Colonic mucosa (tissue), 4 donors: Measurements from ENCODE around the gene CCDC197. TPM values are rescaled to one million over a fixed set of nuclear protein-coding genes. Genes with fewer than 3 reads are reported as not detected.

ENCODE experiments used
- DNase-seq: peaks from one replicate; pipeline ENCODE4 v3.0.0-alpha.2; 2020
- H3K27ac ChIP-seq: fragments of 200-600 bp; one replicate; pipeline ENCODE4 v1.8.0; 2021
- H3K27me3 ChIP-seq: fragments of 200-600 bp; one replicate; pipeline ENCODE4 v1.8.0; 2021
- H3K36me3 ChIP-seq: fragments of 200-600 bp; one replicate; pipeline ENCODE4 v1.8.0; 2021
- H3K4me1 ChIP-seq: fragments of 200-600 bp; one replicate; pipeline ENCODE4 v1.8.0; 2021; ENCODE audit warnings: mild to moderate bottlenecking
- H3K4me3 ChIP-seq: fragments of 200-600 bp; one replicate; pipeline ENCODE4 v1.8.0; 2021
- H3K9ac ChIP-seq, 2 donors: one replicate each; pipeline ENCODE4 v1.7.0; 2013; ENCODE audit warnings: control low read depth in 2 of 2, low read depth in 2 of 2, low read length in 2 of 2
- H3K9me3 ChIP-seq: fragments of 200-600 bp; one replicate; pipeline ENCODE4 v1.8.0; 2021
- intact Hi-C: fragments of 100-400 bp; cut with DNase I; formaldehyde crosslinking; loops from one replicate; pipeline ENCODE4 v1.14.1; 2022
- total RNA-seq, 2 donors: library from RNA; stranded (reverse); fragmentation: NEBNext Ultra II Directional in 1 of 2; extraction: Animal tissue kit (Norgen Biotek cat#: 25700) in 1 of 2; gene quantifications; one replicate each; pipeline ENCODE4 v1.2.1, GENCODE V29; 2021
- TF ChIP-seq, protein P1 (sequence below): fragments of 200-600 bp; IDR thresholded peaks from one replicate; pipeline ENCODE4 v1.8.0; 2022; ENCODE audit warnings: antibody characterized with exemption, mild to moderate bottlenecking
- donor health status: healthy.
- donor health status: DM: no; HTN: no; CAD: no.
- donor health status: DM: no; HTN: no; CAD: no.

CCDC197 gene
- total RNA-seq, 2 donors from 2014 or later = not detected

DNA sequence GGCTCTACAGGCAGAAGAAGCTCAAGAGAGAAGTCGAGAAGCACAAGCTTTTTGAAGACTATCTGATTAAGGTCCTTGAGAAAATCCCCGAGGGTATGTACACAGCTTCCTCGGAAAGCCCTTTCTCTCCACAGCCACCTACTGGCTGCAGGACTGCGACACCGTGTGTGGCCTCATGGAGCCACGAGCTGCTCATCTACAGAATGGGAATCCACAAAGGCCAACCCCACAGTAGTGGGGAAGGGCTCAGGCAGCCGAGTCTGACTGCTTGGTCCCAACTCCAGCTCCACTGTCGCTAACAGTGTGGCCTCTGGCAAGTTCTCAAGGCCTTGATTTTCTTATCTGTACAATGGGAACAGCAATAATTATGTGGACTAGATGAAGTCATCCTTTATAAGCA, 2.5 kb downstream of the CCDC197 start:
- no peaks in the 10 kb centered on the region for H3K27me3 ChIP-seq
- H3K9ac ChIP-seq = no peak overlapping the region
- no peaks in the 10 kb centered on the region for H3K9me3 ChIP-seq
- intact Hi-C loops = no loop called here
- no peak overlapping the region for H3K4me3 ChIP-seq
- no peaks in the 10 kb centered on the region for H3K36me3 ChIP-seq
- H3K4me1 ChIP-seq = no peaks in the 10 kb centered on the region
- TF ChIP-seq, protein P1, sequence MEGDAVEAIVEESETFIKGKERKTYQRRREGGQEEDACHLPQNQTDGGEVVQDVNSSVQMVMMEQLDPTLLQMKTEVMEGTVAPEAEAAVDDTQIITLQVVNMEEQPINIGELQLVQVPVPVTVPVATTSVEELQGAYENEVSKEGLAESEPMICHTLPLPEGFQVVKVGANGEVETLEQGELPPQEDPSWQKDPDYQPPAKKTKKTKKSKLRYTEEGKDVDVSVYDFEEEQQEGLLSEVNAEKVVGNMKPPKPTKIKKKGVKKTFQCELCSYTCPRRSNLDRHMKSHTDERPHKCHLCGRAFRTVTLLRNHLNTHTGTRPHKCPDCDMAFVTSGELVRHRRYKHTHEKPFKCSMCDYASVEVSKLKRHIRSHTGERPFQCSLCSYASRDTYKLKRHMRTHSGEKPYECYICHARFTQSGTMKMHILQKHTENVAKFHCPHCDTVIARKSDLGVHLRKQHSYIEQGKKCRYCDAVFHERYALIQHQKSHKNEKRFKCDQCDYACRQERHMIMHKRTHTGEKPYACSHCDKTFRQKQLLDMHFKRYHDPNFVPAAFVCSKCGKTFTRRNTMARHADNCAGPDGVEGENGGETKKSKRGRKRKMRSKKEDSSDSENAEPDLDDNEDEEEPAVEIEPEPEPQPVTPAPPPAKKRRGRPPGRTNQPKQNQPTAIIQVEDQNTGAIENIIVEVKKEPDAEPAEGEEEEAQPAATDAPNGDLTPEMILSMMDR = no peak
- no peak overlapping the region for H3K27ac ChIP-seq
- no peak for DNase-seq

DNA sequence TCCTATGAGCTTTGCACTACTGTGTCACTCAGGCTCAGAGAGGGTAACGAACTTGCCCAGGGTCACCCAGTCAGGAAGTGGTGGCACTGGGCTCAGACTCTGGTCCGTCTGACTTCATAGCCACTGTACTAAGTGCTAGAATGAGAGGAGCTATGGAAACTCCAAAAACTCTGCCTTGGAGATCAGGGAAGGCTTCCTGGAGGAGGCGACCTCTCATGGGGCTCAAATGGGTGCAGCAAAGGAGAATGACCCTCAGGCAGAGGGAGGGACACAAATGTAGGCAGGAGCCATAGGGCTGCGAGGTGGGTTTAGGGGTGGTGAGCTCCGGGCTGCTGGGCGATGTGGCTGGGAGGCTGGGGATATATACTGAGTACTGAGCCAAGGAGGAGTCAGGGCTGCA, 3.2 kb downstream of the CCDC197 start:
- Histone ChIP-seq H3K4me1 (no peaks in the 10 kb centered on the region), H3K4me3 (no peak overlapping the region), H3K9me3 (no peaks in the 10 kb centered on the region), H3K27me3 (no peaks in the 10 kb centered on the region), H3K9ac (no peak overlapping the region), H3K36me3 (no peaks in the 10 kb centered on the region), H3K27ac (no peak overlapping the region)
- TF ChIP-seq, protein P1 = no peak
- no peak for DNase-seq
- intact Hi-C loops = loop anchor here (2.0 kb wide), 1 partner anchor 59 kb away; no protein-coding TSS in a partner anchor

DNA sequence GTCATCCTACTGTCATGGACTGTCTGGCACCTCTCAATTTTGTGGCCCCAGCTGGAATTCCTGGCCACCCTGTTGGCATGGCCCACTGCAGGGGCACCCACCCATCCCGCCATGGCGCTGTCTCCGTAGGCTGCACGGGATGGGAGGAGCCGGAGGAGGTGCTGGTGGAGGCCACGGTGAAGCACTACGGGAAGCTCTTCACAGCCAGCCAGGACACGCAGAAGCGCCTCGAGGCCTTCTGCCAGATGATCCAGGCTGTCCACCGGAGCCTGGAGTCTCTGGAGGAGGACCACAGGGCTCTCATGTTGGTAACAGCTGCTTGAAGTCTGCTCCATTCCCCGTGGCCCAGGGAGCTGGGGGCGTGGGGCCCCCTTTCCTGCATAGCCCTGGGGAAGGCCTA, 3.9 kb downstream of the CCDC197 start:
- Histone ChIP-seq H3K36me3 (no peaks in the 10 kb centered on the region), H3K4me1 (no peaks in the 10 kb centered on the region), H3K27ac (no peak overlapping the region), H3K9ac (no peak overlapping the region), H3K27me3 (no peaks in the 10 kb centered on the region), H3K4me3 (no peak overlapping the region), H3K9me3 (no peaks in the 10 kb centered on the region)
- TF ChIP-seq, protein P1 = no peak
- DNase-seq = no peak
- intact Hi-C loops = loop anchor here (2.0 kb wide), 1 partner anchor 60 kb away; no protein-coding TSS in a partner anchor

DNA sequence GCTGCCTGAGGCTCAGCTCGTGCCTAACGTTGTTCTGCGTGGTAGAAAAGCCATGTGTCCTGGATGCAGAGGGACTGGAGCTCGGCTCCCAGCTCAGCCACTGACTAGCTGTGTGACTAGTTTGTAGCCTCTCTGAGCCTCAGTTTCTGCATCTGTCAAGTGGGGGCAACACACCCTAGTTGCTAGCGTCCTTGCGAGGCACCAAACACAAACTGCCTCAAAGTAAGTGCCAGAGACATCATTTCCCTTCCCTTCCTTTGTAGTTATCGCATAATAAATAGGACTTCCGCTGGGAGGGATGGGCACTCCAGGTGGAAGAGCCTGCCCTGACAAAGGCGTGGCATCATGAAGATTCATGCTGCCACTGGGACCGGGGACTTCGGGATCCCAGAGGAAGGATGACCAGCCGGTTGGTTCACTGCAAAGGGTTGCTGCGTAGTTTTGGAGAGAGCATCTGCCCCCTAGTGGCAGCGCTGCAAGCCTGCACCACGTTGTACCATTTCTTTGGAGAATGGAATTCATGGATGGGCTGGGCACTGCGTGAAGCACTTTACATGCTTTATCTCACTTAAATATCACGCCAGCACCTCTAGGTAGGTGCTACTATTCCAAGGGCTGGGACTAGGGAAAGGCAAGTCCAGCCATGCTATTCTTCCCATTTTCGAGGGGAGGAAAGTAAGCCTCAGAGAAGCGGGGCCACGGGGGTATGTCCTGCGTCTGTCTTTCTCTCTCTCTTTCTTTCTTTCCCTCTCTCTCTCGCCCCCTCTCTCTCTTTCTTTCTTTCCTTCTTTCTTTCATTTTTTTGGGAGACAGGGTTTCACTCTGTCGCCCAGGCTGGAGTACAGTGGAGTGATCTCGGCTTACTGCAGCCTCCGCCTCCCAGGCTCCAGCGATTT, 4.6 kb downstream of the CCDC197 start:
- Histone ChIP-seq H3K36me3 (no peaks in the 10 kb centered on the region), H3K9me3 (no peaks in the 10 kb centered on the region), H3K9ac (no peak overlapping the region), H3K27ac (no peak overlapping the region), H3K4me1 (no peaks in the 10 kb centered on the region), H3K27me3 (no peaks in the 10 kb centered on the region), H3K4me3 (no peak overlapping the region)
- intact Hi-C loops = loop anchor here (2.0 kb wide), 1 partner anchor 61 kb away; no protein-coding TSS in a partner anchor
- TF ChIP-seq, protein P1 = peak; percentile 94
- DNase-seq = peak; percentile 36

DNA sequence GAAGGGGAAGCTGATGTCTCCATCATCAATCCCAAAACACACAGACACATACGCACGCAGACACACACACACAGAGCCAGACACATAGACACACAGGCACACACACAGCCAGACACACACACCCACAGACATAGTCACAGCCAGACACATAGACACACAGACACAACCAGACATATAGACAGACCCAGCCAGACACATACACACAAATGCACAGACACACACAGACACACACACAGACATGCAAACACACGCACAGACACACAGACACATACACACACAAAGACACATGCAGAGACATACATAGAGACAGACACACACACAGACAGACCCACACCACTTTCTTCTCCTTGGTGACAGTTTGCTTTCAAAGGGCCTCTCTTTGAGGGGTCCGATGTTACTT, 6.3 kb downstream of the CCDC197 start:
- Histone ChIP-seq H3K4me3 (no peak overlapping the region), H3K36me3 (no peaks in the 10 kb centered on the region), H3K9me3 (no peaks in the 10 kb centered on the region), H3K9ac (no peak overlapping the region), H3K27me3 (no peaks in the 10 kb centered on the region), H3K4me1 (no peaks in the 10 kb centered on the region), H3K27ac (no peak overlapping the region)
- DNase-seq = no peak
- TF ChIP-seq, protein P1 = no peak
- intact Hi-C loops = no loop called here
